ENCODE data around the gene SRI. TPM values are rescaled to one million over a fixed set of nuclear protein-coding genes. Genes with fewer than 3 reads are reported as not detected.
"Not testable (repeated sequence)": the region's sequence is repeated elsewhere in the genome, so short reads cannot be mapped to it uniquely, and the experiment has no call there.

SRI gene
- polyA plus RNA-seq (ENCODE audit: insufficient read length in 12 of 12): 100 to 1,000 TPM in 3 of 12 donors, 10 to 100 TPM in 8, not detected in 1; 72.7 to 107 (median 87.7) TPM
- long read RNA-seq, donor 1, transcript SRI-201 (8 exons, 2,010 nt): minor isoform, 125 of 672 reads
- long read RNA-seq, donor 1, transcript SRI-206 (4 exons, 903 nt): major isoform, 144 of 672 reads
- long read RNA-seq, donor 1, transcript SRI-202 (8 exons, 653 nt): minor isoform, 89 of 672 reads
- long read RNA-seq, donor 1, transcript SRI-207 (6 exons, 1,024 nt): minor isoform, 14 of 672 reads
- long read RNA-seq, donor 1, partial matches to known transcripts: 290 of 672 reads
- long read RNA-seq, donor 1, other reads (novel, unspliced or antisense): 0 of 672 reads
- long read RNA-seq, donor 2, transcript SRI-206 (4 exons, 903 nt): minor isoform, 32 of 110 reads
- long read RNA-seq, donor 2, transcript SRI-201 (8 exons, 2,010 nt): major isoform, 50 of 110 reads
- long read RNA-seq, donor 2, partial matches to known transcripts: 26 of 110 reads
- long read RNA-seq, donor 2, other reads (novel, unspliced or antisense): 0 of 110 reads
- long read RNA-seq, donor 3, transcript SRI-206 (4 exons, 903 nt): minor isoform, 17 of 58 reads
- long read RNA-seq, donor 3, transcript SRI-201 (8 exons, 2,010 nt): major isoform, 28 of 58 reads
- long read RNA-seq, donor 3, partial matches to known transcripts: 13 of 58 reads
- long read RNA-seq, donor 3, other reads (novel, unspliced or antisense): 0 of 58 reads
- long read RNA-seq, donor 4, transcript SRI-201 (8 exons, 2,010 nt): major isoform, 19 of 44 reads
- long read RNA-seq, donor 4, transcript SRI-206 (4 exons, 903 nt): minor isoform, 14 of 44 reads
- long read RNA-seq, donor 4, partial matches to known transcripts: 11 of 44 reads
- long read RNA-seq, donor 4, other reads (novel, unspliced or antisense): 0 of 44 reads
- long read RNA-seq, donor 5, transcript SRI-201 (8 exons, 2,010 nt): major isoform, 65 of 133 reads
- long read RNA-seq, donor 5, transcript SRI-206 (4 exons, 903 nt): minor isoform, 26 of 133 reads
- long read RNA-seq, donor 5, transcript SRI-207 (6 exons, 1,024 nt): minor isoform, 8 of 133 reads
- long read RNA-seq, donor 5, partial matches to known transcripts: 32 of 133 reads
- long read RNA-seq, donor 5, other reads (novel, unspliced or antisense): 0 of 133 reads
- long read RNA-seq, donor 6, transcript SRI-206 (4 exons, 903 nt): minor isoform, 23 of 86 reads
- long read RNA-seq, donor 6, transcript SRI-201 (8 exons, 2,010 nt): major isoform, 35 of 86 reads
- long read RNA-seq, donor 6, partial matches to known transcripts: 27 of 86 reads
- long read RNA-seq, donor 6, other reads (novel, unspliced or antisense): 0 of 86 reads
- long read RNA-seq, donor 7, transcript SRI-206 (4 exons, 903 nt): major isoform, 22 of 58 reads
- long read RNA-seq, donor 7, transcript SRI-201 (8 exons, 2,010 nt): minor isoform, 16 of 58 reads
- long read RNA-seq, donor 7, partial matches to known transcripts: 18 of 58 reads
- long read RNA-seq, donor 7, other reads (novel, unspliced or antisense): 0 of 58 reads
- long read RNA-seq, donor 8, transcript SRI-201 (8 exons, 2,010 nt): major isoform, 47 of 120 reads
- long read RNA-seq, donor 8, transcript SRI-207 (6 exons, 1,024 nt): minor isoform, 7 of 120 reads
- long read RNA-seq, donor 8, transcript SRI-206 (4 exons, 903 nt): minor isoform, 29 of 120 reads
- long read RNA-seq, donor 8, partial matches to known transcripts: 37 of 120 reads
- long read RNA-seq, donor 8, other reads (novel, unspliced or antisense): 0 of 120 reads
- long read RNA-seq, donor 9, transcript SRI-201 (8 exons, 2,010 nt): major isoform, 33 of 87 reads
- long read RNA-seq, donor 9, transcript SRI-206 (4 exons, 903 nt): minor isoform, 22 of 87 reads
- long read RNA-seq, donor 9, partial matches to known transcripts: 30 of 87 reads
- long read RNA-seq, donor 9, other reads (novel, unspliced or antisense): 0 of 87 reads
- long read RNA-seq, donor 10, transcript SRI-201 (8 exons, 2,010 nt): major isoform, 49 of 114 reads
- long read RNA-seq, donor 10, transcript SRI-206 (4 exons, 903 nt): minor isoform, 29 of 114 reads
- long read RNA-seq, donor 10, partial matches to known transcripts: 34 of 114 reads
- long read RNA-seq, donor 10, other reads (novel, unspliced or antisense): 0 of 114 reads
- long read RNA-seq, donor 11, transcript SRI-206 (4 exons, 903 nt): minor isoform, 39 of 194 reads
- long read RNA-seq, donor 11, transcript SRI-201 (8 exons, 2,010 nt): major isoform, 70 of 194 reads
- long read RNA-seq, donor 11, transcript SRI-207 (6 exons, 1,024 nt): minor isoform, 6 of 194 reads
- long read RNA-seq, donor 11, partial matches to known transcripts: 78 of 194 reads
- long read RNA-seq, donor 11, other reads (novel, unspliced or antisense): 0 of 194 reads

GRCh38 chr7:88219781-88220747, at the start of gene SRI:
Gene SRI (minus strand): TSS chr7:88220038. CDS start chr7:88220026, 12 bp downstream.
- peak; percentile 89 for DNase-seq

- no peak for DNase-seq
Observed at GRCh38 chr7:88269586-88269985, 49.7 kb upstream of the SRI start.

GRCh38 chr7:88268858-88269257, 49.0 kb upstream of the SRI start:
- no peak for DNase-seq

- no peak for DNase-seq
Observed at GRCh38 chr7:88268051-88268450, 48.2 kb upstream of the SRI start.

- DNase-seq: no peak
Observed at GRCh38 chr7:88267421-88267820, 47.6 kb upstream of the SRI start.

- DNase-seq: not testable (repeated sequence)
Observed at GRCh38 chr7:88264987-88265386, 45.1 kb upstream of the SRI start.

GRCh38 chr7:88262562-88262961, 42.7 kb upstream of the SRI start:
- no peak for DNase-seq

GRCh38 chr7:88260719-88261118, 40.9 kb upstream of the SRI start:
- no peak for DNase-seq

- no peak for DNase-seq
Observed at GRCh38 chr7:88259656-88260380, 40.0 kb upstream of the SRI start.

- not testable (repeated sequence) for DNase-seq
Observed at GRCh38 chr7:88258296-88258695, 38.5 kb upstream of the SRI start.

GRCh38 chr7:88256906-88257305, 37.1 kb upstream of the SRI start:
- DNase-seq: no peak

- DNase-seq: no peak
Observed at GRCh38 chr7:88254721-88255424, 35.0 kb upstream of the SRI start.

GRCh38 chr7:88253640-88254039, 33.8 kb upstream of the SRI start:
- DNase-seq: no peak

- no peak for DNase-seq
Observed at GRCh38 chr7:88244258-88244657, 24.4 kb upstream of the SRI start.

- peak; percentile 54 for DNase-seq
Observed at GRCh38 chr7:88243345-88243909, 23.6 kb upstream of the SRI start.

- DNase-seq: no peak
Observed at GRCh38 chr7:88239852-88240251, 20.0 kb upstream of the SRI start.

Measured in muscle of arm (tissue), 14 donors.